GM12874 (cell line): ENCODE data around the gene EML6.

Source experiments
- TF ChIP-seq, protein P1 (sequence below): IDR thresholded peaks from 2 replicates; pipeline ENCODE4 v1.5.1; 2011; ENCODE audit warnings: low read depth, mild to moderate bottlenecking, control low read depth, low read length, moderate library complexity; ENCODE audit not compliant: insufficient read depth

Gene EML6

DNA sequence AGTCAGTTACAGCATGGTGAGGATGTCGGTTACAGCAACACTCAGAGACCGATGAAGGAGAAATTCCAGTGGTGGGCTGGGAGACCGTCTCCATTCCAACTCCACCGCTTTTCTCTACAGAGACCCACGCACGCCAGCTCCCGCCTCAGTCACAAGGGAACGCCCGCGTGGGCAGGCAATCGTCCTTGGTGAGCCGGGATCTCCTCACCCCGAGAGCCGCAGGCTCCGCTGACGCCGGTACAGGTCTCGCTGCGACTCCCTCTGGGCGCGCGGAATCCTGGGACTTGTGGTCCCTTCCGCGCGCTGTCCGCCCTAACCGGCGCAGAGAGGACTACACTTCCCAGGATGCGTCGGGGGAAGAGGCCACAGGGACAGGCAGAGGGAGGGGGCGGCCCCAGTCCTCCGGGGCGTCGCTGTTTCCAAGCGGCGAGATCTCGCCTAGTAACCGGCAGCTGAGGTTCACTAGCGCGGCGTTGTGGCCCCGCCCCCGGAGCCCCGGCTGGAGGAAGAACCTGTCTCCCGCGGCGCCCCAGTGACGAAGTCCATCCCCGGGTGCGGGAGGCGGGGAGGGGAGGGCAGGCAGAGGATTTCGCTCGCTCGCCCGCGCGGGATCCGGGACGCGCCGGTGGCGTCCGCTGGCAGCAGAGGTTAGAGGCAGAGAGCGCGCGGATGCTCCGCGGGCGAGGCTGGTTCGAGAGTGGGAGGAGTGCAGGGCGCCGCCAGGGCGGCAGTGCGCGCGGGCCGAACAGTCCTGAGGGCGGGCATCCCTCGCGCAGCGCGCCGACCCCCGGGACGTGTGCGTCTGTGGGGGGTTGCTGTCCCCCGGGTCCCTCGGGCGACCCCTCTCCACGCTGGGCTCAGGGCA is at the start of gene EML6:
Gene EML6 (plus strand): TSS at position 532 of the 865 bp plus-strand sequence. CDS start 1,400 bp downstream, outside the sequence.
- TF ChIP-seq, protein P1, sequence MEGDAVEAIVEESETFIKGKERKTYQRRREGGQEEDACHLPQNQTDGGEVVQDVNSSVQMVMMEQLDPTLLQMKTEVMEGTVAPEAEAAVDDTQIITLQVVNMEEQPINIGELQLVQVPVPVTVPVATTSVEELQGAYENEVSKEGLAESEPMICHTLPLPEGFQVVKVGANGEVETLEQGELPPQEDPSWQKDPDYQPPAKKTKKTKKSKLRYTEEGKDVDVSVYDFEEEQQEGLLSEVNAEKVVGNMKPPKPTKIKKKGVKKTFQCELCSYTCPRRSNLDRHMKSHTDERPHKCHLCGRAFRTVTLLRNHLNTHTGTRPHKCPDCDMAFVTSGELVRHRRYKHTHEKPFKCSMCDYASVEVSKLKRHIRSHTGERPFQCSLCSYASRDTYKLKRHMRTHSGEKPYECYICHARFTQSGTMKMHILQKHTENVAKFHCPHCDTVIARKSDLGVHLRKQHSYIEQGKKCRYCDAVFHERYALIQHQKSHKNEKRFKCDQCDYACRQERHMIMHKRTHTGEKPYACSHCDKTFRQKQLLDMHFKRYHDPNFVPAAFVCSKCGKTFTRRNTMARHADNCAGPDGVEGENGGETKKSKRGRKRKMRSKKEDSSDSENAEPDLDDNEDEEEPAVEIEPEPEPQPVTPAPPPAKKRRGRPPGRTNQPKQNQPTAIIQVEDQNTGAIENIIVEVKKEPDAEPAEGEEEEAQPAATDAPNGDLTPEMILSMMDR, result peak; percentile 51

DNA sequence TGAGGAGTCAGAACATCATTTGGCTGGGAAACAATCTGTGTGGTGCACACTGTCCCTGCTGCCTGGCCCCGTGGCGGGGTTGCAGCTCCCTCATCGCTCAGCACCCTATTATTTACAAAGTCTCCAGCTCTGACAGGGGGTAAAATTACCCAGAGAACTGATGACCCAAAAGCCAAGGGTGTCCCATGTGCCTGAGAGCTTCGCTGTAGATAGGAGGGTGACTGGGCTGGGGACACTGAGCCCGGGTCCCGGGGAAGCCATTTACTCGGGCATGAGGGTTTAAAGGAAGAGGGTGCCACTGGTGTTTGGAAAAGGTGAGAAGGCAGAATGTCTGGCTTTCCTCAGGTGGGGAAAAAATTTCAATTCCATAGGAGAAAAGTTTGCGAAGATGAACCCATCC is 48.2 kb upstream of the EML6 start:
- TF ChIP-seq, protein P1, result no peak

DNA sequence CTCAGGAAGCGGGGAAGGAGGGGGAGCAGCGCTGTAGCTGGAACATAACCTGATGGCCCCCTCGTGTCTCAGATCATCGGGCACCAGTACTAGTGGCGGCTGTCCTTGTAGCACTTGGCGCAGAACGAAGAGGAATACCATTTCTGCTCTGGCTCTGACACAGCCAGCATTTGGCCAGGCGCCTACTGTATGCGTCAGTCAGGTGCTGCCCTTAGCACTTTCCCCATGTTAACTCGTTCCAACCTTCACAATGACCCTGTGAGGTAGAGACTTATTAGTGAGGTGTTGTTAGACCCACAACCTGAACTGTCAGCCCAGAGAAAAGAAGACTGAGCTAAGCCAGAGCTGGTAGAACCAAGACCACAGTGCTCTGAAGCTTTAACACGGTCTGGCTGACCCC is 47.7 kb upstream of the EML6 start:
- TF ChIP-seq, protein P1, result no peak

DNA sequence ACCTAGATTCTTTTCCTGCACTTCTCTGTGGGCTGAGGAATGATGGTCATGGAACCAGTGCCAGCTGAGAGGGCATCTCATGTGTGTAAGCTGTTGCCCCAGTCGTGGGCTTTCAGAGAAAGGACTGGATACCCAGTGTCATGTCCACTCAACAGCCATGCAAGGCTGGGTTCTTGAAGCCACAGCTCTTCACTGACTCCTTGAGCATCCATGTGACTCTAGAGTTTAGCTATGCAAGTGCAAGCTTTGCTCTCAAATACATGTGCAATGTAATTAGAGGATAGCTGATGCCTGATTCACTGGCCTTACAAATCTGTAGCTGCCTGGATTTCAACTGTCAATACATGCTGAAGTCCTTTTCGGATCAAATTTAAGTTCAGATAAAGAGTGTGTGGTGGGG is 46.8 kb upstream of the EML6 start:
- TF ChIP-seq, protein P1, result no peak

DNA sequence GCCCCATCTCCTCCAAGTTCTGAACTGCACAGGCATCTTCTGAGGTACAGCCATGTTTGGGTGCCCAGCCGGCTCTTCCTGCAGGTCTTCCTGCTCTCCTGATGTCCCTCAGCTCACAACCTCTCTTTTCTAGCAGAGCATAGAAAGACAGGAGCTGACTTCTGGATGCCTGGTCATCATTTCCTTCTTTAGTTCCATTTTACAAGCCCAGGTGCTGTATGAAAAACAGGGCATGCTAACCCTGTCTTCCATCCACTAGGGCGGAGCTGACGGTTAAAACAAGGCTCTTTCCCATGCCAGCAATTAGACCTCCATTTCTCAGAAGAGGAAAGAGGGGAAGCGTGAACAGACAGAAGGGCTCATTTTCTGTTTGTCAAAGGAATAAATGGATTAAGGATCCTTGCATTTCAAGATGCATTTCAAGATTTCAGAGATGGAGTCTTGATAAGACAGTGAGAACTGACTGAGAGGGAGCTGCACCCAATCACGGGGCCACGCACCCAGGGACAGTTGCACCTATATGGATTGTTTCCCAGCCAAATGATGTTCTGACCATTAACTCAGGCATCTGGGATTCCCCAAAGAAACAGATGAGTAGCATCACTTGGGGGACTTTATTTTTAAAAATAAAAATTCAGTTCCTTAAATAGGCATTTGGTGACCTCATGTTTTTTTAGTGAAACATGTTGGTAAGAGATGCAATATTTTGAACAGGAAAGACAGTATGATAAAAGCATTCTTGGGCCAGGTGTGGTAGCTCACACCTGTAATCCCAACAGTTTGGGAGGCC is 45.8 kb upstream of the EML6 start:
- TF ChIP-seq, protein P1, result no peak

DNA sequence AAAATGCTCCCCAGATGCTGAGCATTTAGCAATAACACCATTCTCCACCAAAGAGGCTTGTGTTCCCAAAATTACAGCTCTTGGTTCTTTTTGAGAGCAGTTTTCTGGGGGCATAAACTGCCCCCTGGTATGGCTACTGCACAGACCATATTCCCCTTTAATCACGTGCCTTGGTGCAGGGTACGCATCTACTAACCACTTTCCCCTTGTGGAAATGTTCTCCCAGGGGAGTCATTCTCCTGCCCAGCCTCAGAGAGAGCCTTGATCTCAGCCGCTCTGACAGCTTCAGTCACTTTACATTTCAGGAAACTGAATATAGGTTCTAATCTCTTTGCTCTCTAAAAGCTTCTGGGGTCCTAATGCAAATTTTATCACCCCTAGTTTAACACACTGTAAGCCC is 44.7 kb upstream of the EML6 start:
- TF ChIP-seq, protein P1, result no peak

DNA sequence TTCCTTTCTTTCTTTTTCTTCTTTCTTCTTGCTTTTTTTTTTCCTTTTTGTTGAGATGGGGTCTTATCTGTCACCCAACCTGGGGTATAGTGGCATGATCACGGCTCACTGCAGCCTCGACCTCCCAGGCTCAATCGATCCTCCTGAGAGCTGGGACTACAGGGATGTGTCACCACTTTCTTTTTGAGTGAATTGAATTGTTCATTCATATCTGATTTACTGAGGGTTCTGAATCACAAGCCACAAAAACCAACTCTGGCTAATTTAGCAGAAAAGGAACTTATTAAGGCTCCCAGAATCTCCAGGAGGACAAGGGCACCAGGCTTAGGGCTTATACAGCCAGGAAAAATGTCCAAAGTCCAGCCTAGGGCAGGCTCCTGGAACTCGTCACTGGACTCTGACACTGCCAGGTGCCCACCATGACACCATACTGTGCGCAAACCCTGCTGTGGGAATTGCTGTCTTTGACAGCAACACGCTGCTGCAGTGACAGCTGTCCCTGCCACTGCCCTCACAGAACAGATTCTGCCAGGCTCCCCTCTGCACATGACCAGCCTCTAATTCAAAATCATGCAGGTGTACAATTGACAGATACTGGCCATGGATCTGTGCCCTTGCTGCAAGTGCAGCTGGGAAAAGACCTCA is 42.9 kb upstream of the EML6 start:
- TF ChIP-seq, protein P1, result no peak
